SK-N-MC (cell line): ENCODE results near the gene FUS.

Source experiments
- EZH2 ChIP-seq: fragments of 200-600 bp; sonication (generic); IDR thresholded peaks from one replicate; pipeline ENCODE4 v1.6.1; 2017; ENCODE audit warnings: antibody characterized with exemption
- POLR2AphosphoS5 ChIP-seq: IDR thresholded peaks from 2 replicates; pipeline ENCODE4 v1.6.1; 2012; ENCODE audit warnings: mild to moderate bottlenecking, low read depth, low read length, borderline replicate concordance

DNA sequence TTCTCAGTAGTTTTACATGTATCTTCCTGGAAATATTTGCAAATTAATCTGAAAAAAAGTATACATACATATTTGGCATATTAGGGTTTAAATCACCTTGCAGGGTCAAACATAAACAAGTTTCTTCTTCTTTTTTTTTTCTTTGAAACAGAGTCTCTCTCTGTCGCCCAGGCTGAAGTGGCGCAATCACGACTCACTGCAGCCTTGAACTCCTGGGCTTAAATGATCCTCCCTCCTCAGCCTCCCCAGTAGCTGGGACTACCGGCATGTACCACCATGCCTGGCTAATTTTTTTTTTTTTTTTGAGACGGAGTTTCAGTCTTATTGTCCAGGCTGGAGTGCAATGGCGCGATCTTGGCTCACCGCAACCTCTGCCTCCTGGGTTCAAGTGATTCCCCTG lies 12.6 kb upstream of the FUS start:
- no peak for TF ChIP-seq EZH2
- no peak for TF ChIP-seq POLR2AphosphoS5
